ENCODE data around the gene SSBP3.

DNA sequence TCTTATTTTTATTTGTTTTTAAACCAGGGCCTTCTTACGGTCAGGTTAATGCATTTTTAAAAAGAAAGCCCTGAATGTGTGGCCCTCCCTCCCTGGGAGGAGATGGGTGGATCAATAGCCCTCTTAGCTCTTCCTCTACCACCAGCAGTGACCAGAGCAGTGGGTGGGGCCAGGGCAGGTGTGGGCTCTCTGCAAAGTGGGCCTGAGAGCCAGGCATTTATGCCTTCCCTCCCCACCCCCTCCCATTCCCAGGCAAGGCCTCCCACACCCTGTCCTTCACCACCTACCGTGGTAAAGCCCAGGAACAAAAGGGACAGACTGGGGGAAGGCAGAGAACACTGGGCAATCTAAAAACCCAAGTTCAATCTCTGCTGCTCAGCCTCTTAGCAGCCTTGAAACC lies 63.9 kb downstream of the SSBP3 start:
- no peak for TF ChIP-seq RXRA (IDR thresholded peaks at IDR 0.05)
- TF ChIP-seq, protein P1, sequence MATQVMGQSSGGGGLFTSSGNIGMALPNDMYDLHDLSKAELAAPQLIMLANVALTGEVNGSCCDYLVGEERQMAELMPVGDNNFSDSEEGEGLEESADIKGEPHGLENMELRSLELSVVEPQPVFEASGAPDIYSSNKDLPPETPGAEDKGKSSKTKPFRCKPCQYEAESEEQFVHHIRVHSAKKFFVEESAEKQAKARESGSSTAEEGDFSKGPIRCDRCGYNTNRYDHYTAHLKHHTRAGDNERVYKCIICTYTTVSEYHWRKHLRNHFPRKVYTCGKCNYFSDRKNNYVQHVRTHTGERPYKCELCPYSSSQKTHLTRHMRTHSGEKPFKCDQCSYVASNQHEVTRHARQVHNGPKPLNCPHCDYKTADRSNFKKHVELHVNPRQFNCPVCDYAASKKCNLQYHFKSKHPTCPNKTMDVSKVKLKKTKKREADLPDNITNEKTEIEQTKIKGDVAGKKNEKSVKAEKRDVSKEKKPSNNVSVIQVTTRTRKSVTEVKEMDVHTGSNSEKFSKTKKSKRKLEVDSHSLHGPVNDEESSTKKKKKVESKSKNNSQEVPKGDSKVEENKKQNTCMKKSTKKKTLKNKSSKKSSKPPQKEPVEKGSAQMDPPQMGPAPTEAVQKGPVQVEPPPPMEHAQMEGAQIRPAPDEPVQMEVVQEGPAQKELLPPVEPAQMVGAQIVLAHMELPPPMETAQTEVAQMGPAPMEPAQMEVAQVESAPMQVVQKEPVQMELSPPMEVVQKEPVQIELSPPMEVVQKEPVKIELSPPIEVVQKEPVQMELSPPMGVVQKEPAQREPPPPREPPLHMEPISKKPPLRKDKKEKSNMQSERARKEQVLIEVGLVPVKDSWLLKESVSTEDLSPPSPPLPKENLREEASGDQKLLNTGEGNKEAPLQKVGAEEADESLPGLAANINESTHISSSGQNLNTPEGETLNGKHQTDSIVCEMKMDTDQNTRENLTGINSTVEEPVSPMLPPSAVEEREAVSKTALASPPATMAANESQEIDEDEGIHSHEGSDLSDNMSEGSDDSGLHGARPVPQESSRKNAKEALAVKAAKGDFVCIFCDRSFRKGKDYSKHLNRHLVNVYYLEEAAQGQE (IDR thresholded peaks at IDR 0.05): no peak
- TF ChIP-seq TAF1 (conservative IDR thresholded peaks at IDR 0.05): no peak
- TF ChIP-seq, protein P2, sequence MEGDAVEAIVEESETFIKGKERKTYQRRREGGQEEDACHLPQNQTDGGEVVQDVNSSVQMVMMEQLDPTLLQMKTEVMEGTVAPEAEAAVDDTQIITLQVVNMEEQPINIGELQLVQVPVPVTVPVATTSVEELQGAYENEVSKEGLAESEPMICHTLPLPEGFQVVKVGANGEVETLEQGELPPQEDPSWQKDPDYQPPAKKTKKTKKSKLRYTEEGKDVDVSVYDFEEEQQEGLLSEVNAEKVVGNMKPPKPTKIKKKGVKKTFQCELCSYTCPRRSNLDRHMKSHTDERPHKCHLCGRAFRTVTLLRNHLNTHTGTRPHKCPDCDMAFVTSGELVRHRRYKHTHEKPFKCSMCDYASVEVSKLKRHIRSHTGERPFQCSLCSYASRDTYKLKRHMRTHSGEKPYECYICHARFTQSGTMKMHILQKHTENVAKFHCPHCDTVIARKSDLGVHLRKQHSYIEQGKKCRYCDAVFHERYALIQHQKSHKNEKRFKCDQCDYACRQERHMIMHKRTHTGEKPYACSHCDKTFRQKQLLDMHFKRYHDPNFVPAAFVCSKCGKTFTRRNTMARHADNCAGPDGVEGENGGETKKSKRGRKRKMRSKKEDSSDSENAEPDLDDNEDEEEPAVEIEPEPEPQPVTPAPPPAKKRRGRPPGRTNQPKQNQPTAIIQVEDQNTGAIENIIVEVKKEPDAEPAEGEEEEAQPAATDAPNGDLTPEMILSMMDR (IDR thresholded peaks at IDR 0.05; ENCODE audit: low read depth, low read length, missing input control): no peak
- TF ChIP-seq SP1 (IDR thresholded peaks at IDR 0.05): no peak
- no peak for TF ChIP-seq YY1 (IDR thresholded peaks at IDR 0.05)
- no peak for TF ChIP-seq HNF4A (conservative IDR thresholded peaks at IDR 0.05)
- no peak for TF ChIP-seq MAX (IDR thresholded peaks at IDR 0.05)

All from liver (tissue), 3 donors.